ENCODE measurements around the gene NR6A1.

NR6A1 gene

DNA sequence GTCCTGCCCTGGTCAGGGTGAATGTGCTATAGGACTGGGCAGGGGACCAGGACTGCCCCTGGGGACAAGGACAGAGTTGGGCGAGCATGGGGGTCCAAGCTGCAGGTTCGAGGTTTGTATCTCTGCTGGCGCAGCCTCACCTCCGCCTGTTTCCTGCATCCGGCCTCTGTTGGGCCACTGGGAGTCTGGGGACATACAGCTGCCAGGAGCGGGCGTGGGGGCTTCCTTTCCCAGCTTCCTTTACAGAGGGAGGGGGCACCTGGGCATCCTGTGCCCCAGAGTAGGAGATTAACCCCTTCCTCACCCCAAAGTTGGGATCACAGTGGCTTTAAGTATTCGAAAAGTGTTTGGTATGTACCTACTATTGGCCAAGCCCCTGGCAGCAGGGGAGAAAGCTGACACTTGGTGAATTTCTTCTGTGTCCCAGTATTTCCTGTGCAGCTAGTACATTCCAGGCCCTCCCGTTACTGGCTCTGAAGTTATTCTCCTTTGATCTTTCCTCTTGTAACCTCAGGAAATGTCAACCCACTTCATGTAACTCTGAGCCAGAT lies 24.8 kb upstream of the NR6A1 start:
- DNase-seq (ENCODE audit: low read depth) = peak; percentile 54

GRCh38 chr9:124794902-124795491 lies 23.9 kb upstream of the NR6A1 start:
- no peak for DNase-seq (ENCODE audit: low read depth)

- peak; percentile 57 for DNase-seq (ENCODE audit: low read depth)
Observed at GRCh38 chr9:124793015-124793541, 22.0 kb upstream of the NR6A1 start.

GRCh38 chr9:124792257-124793014 lies 21.3 kb upstream of the NR6A1 start:
- DNase-seq (ENCODE audit: low read depth) = no peak

- no peak for DNase-seq (ENCODE audit: low read depth)
Observed at GRCh38 chr9:124790801-124791505, 19.8 kb upstream of the NR6A1 start.

- DNase-seq (ENCODE audit: low read depth) = no peak
Observed at GRCh38 chr9:124790301-124790700, 19.2 kb upstream of the NR6A1 start.

GRCh38 chr9:124789531-124789930 lies 18.4 kb upstream of the NR6A1 start:
- DNase-seq (ENCODE audit: low read depth) = no peak

DNA sequence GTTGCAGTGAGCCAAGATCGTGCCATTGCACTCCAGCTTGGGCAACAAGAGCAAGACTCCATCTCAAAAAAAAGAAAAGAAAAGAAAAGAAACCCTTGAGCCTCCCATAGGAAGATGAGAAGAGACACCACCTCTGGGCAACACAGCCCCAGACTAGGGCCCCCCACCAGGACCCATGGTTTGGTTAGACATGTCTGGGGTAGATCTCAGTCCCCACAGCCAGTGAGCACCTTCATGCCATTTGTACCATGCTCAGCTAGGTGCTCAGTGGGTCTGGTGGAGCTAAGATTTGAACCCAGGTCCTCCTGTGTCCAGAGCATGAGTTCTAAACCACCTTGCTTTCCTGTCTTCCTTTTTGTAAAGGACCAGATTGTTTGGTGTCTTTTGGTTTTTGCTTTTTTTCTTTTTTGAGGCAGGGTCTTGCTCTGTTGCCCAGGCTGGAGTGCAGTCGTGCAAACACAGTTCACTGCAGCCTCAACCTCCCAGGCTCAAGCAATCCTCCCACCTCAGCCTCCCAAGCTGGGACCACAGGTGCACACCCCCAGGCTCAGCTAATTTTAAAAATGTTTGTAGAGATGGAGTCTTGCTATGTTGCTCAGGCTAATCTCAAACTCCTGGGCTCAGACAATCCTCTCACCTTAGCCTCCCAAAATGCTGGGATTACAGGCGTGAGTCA lies 17.6 kb upstream of the NR6A1 start:
- no peak for DNase-seq (ENCODE audit: low read depth)

- no peak for DNase-seq (ENCODE audit: low read depth)
Observed at GRCh38 chr9:124786881-124787573, 15.9 kb upstream of the NR6A1 start.

DNA sequence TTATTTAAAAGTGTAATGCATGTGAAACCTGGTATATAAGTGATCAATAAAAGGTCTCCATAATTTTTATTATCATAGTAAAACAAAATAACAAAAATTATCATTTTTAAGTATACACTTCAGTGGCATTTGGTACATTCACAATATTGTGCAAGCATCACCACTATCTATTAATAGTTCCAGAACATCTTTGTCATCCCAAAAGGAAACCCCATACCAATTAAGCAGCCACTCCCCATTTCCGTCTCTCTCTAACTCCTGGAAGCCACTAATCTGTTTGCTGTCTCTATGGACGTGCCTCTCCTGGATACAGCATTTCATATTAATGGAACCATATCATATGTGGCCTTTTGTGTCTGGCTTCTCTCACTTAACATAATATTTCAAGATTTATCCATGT lies 13.4 kb upstream of the NR6A1 start:
- peak; percentile 60 for DNase-seq (ENCODE audit: low read depth)

- no peak for DNase-seq (ENCODE audit: low read depth)
Observed at GRCh38 chr9:124783830-124784229, 12.7 kb upstream of the NR6A1 start.

- no peak for DNase-seq (ENCODE audit: low read depth)
Observed at GRCh38 chr9:124782661-124783574, 11.8 kb upstream of the NR6A1 start.

GRCh38 chr9:124781967-124782660 lies 11.0 kb upstream of the NR6A1 start:
- DNase-seq (ENCODE audit: low read depth) = no peak

DNA sequence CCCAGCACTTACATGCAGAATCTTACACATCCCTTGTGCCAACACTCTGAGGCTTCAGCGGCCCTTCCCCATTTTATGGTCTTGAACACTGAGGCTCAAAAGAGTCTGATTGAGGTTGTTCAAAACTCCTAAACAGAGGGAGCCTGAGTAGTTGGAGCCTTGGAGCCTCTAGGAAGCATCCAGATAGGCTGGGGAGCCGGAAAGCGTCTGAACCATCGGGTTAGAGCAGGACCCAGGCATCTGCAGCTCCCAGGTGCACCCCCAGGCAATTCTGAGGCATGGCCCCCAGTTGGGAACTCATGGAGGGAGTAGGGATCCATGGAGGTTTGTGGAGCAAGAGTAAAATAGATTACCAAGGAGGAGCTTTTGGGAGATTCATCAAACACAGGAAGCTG lies 9.6 kb upstream of the NR6A1 start:
- no peak for DNase-seq (ENCODE audit: low read depth)

DNA sequence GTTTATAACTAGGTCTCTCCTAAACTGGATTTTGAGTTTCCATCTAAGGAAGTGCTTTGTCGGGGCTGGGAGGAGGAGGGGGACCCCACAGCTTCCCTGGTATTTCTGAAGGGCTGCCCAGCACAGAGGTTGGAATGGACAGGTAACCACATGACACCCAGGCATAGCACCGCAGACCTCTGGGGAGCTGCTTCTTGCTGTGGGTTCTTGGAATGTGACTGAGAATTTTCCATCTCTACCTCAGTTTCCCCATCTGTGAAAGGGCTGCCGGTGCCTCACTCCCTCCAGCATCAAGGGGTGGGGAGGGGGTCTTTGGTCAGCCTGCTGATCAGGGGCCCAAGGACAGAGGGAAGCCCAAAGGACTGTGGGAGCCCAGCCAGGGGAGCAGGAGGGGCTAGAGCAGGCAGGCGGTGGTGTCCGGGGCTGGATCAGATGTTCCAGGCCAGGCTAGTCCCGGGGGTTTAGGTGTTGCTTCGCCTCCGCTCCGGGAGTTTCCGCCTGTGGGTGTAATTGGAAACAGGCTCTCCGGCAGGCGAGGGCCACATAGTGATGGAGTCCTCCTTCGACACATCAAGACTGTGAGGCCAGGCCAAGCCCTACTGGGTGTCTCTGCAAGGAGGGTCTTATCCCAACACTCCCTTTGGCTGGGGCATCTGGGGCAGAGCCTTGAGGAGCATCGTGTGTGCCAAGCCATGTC lies 9.1 kb upstream of the NR6A1 start:
- peak; percentile 60 for DNase-seq (ENCODE audit: low read depth)

GRCh38 chr9:124779368-124780059 lies 8.4 kb upstream of the NR6A1 start:
- peak; percentile 96 for DNase-seq (ENCODE audit: low read depth)

DNA sequence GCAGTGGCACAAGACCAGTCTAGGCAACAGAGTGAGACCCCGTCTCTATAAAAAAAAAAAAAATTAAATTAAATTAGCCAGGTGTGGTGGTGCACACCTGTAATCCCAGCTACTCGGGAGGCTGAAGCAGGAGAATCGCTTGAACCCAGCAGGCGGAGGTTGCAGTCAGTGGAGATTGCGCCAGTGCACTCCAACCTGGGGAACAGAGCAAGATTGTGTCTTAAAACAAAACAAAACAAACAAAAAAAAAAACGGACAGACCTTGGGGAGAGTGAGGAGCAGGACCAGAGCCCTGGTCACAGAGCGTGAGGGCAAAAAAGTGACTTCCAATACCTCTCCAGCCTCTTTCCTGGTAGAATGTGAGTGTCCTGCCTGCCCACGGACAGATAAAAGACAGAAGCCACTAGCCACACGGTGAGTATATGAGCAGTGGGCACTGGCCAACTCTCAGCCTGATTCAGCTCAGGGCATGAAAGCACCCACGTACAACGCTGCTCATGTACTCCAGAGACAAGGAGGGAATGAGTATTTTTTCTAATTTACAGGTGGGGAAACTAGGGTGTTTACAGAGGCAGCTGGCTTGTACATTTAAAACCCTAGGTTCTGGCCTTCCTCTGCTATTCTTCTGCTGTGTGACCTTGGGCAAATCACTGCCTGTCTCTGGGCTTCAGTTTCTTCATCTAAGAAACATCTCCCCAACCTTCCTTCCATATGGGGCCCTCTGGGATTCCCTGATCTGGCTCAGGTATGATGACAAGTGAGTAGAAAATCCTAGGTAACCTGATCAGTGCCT lies 7.7 kb upstream of the NR6A1 start:
- DNase-seq (ENCODE audit: low read depth) = no peak

Measured in iris pigment epithelial cell (primary cell).